Stimulated activated CD4-positive, alpha-beta T cell treated with anti-CD3 and anti-CD28 coated beads, TNF-alpha, amount 100 ng/mL, for 4 hours (primary cell): ENCODE data around the gene ZNF786.
"Not testable (repeated sequence)": the region's sequence is repeated elsewhere in the genome, so short reads cannot be mapped to it uniquely, and the experiment has no call there.

Experiments used
- DNase-seq, 3 experiments: peaks; one replicate each; pipeline ENCODE4 v3.0.0-alpha.2; 2020; ENCODE audit warnings: low read depth in 3 of 3

The ZNF786 gene

GRCh38 chr7:149031353-149031910 is 59.1 kb downstream of the ZNF786 start:
- DNase-seq = no peak

- DNase-seq = not testable (repeated sequence)
Measured at GRCh38 chr7:149030439-149030838, 60.1 kb downstream of the ZNF786 start.

- DNase-seq = peak; percentile 99 to 100 (median 99)
Measured at GRCh38 chr7:149028346-149029109, 62.0 kb downstream of the ZNF786 start, which contains the start of gene PDIA4. TSS of gene PDIA4 (minus strand) at chr7:149028505. CDS start at chr7:149028408, 97 bp downstream.

GRCh38 chr7:149027611-149028345 is 62.7 kb downstream of the ZNF786 start:
- no peak for DNase-seq

GRCh38 chr7:149027055-149027454 is 63.5 kb downstream of the ZNF786 start:
- DNase-seq = no peak

- no peak for DNase-seq
Measured at GRCh38 chr7:149023662-149024061, 66.9 kb downstream of the ZNF786 start.

GRCh38 chr7:149022756-149023360 is 67.7 kb downstream of the ZNF786 start:
- no peak for DNase-seq

- DNase-seq = no peak
Measured at GRCh38 chr7:149021725-149022062, 68.8 kb downstream of the ZNF786 start.

- DNase-seq = no peak
Measured at GRCh38 chr7:149020483-149020882, 70.0 kb downstream of the ZNF786 start.
